ENCODE measurements around the gene WDR12.

Gene WDR12

DNA sequence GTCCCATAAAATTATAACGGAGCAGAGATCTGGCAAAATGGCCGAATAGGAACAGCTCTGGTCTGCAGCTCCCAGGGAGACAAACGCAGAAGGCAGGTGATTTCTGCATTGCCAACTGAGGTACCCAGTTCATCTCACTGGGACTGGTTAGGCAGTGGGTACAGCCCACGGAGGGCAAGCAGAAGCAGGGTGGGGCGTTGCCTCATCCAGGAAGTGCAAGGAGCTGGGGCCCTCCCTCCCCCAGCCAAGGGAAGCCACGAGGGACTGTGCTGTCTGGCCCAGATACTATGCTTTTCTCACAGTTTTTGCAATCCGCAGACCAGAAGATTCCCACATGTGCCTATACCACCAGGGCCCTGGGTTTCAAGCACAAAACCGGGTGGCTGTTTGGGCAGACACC, 62.7 kb downstream of the WDR12 start:
- H3K27me3 ChIP-seq (ENCODE audit: insufficient read depth, poor library complexity, severe bottlenecking): no peaks in the 10 kb centered on the region
- H3K9me3 ChIP-seq (ENCODE audit: severe bottlenecking): no peaks in the 10 kb centered on the region
- TF ChIP-seq, protein P1, sequence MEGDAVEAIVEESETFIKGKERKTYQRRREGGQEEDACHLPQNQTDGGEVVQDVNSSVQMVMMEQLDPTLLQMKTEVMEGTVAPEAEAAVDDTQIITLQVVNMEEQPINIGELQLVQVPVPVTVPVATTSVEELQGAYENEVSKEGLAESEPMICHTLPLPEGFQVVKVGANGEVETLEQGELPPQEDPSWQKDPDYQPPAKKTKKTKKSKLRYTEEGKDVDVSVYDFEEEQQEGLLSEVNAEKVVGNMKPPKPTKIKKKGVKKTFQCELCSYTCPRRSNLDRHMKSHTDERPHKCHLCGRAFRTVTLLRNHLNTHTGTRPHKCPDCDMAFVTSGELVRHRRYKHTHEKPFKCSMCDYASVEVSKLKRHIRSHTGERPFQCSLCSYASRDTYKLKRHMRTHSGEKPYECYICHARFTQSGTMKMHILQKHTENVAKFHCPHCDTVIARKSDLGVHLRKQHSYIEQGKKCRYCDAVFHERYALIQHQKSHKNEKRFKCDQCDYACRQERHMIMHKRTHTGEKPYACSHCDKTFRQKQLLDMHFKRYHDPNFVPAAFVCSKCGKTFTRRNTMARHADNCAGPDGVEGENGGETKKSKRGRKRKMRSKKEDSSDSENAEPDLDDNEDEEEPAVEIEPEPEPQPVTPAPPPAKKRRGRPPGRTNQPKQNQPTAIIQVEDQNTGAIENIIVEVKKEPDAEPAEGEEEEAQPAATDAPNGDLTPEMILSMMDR (IDR thresholded peaks at IDR 0.05; ENCODE audit: poor library complexity, severe bottlenecking): no peak
- no peak overlapping the region for H3K4me3 ChIP-seq (ENCODE audit: severe bottlenecking)
- H3K36me3 ChIP-seq (ENCODE audit: low read depth): no peaks in the 10 kb centered on the region
- ATAC-seq (ENCODE audit: low read depth) (no peak), DNase-seq (ENCODE audit: low spot score) (no peak)
- H3K4me1 ChIP-seq (ENCODE audit: insufficient read depth, poor library complexity, severe bottlenecking): no peaks in the 10 kb centered on the region
- H3K27ac ChIP-seq (ENCODE audit: poor library complexity, severe bottlenecking): no peak overlapping the region

DNA sequence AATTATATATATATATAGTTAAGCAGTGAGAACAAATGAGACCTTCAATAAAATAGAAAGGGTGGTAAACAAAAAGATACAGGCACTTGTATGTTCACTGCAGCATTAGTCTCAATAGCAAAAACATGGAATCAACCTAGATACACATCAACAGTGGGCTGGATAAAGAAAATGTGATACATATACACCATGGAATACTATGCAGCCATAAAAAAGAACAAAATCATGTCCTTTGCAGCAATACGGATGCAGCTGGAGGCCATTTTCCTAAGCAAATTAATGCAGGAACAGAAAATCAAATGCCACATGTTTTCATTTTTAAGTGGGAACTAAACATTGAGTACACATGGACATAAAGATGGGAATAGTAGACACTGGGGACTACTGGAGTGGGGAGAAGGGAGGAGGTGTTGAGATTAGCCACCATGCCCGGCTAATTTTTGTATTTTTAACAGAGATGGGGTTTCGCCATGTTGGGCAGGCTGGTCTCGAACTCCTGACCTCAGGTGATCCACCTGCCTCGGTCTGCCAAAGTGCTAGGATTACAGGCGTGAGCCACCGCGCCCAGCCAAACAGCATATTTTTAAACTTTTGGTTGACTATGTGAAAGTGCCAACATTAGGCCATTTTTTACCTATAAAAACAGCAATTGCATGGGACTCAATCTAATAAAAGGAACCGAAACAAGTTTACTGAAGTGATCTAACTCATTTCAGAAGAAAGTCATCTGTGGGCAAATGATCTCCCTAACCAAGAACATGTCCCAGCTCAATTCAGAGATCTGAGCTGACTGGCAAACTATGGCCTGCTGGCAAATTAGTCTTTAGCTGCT, 63.6 kb downstream of the WDR12 start:
- H3K4me1 ChIP-seq (ENCODE audit: insufficient read depth, poor library complexity, severe bottlenecking): no peaks in the 10 kb centered on the region
- H3K9me3 ChIP-seq (ENCODE audit: severe bottlenecking): no peaks in the 10 kb centered on the region
- H3K27ac ChIP-seq (ENCODE audit: poor library complexity, severe bottlenecking): no peak overlapping the region
- H3K27me3 ChIP-seq (ENCODE audit: insufficient read depth, poor library complexity, severe bottlenecking): no peaks in the 10 kb centered on the region
- H3K4me3 ChIP-seq (ENCODE audit: severe bottlenecking): no peak overlapping the region
- DNase-seq (ENCODE audit: low spot score) (no peak), ATAC-seq (ENCODE audit: low read depth) (no peak)
- TF ChIP-seq, protein P1 (IDR thresholded peaks at IDR 0.05; ENCODE audit: poor library complexity, severe bottlenecking): no peak
- no peaks in the 10 kb centered on the region for H3K36me3 ChIP-seq (ENCODE audit: low read depth)

DNA sequence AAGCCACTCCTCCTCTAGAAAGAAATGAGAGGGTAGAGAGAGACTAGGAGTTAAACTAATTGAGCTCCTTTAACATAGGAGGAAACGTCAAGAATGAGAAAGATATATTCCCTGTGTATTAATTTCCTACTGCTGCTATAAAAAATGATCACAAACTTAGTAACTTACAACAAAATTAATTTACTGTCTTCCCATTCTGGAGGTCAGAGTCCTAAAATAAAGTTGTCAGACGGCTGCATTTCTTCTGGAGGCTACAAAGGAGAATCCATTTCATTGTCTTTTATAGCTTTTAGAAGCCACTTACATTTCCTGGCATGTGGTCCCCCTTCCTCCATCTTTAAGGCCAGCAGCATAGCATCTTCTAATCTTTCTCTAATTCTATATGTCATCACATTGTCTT, 66.8 kb downstream of the WDR12 start:
- no peaks in the 10 kb centered on the region for H3K36me3 ChIP-seq (ENCODE audit: low read depth)
- H3K4me1 ChIP-seq (ENCODE audit: insufficient read depth, poor library complexity, severe bottlenecking): no peaks in the 10 kb centered on the region
- H3K27ac ChIP-seq (ENCODE audit: poor library complexity, severe bottlenecking): no peak overlapping the region
- no peaks in the 10 kb centered on the region for H3K9me3 ChIP-seq (ENCODE audit: severe bottlenecking)
- no peaks in the 10 kb centered on the region for H3K27me3 ChIP-seq (ENCODE audit: insufficient read depth, poor library complexity, severe bottlenecking)
- ATAC-seq (ENCODE audit: low read depth) (no peak), DNase-seq (ENCODE audit: low spot score) (no peak)
- H3K4me3 ChIP-seq (ENCODE audit: severe bottlenecking): no peak overlapping the region
- TF ChIP-seq, protein P1 (IDR thresholded peaks at IDR 0.05; ENCODE audit: poor library complexity, severe bottlenecking): no peak

DNA sequence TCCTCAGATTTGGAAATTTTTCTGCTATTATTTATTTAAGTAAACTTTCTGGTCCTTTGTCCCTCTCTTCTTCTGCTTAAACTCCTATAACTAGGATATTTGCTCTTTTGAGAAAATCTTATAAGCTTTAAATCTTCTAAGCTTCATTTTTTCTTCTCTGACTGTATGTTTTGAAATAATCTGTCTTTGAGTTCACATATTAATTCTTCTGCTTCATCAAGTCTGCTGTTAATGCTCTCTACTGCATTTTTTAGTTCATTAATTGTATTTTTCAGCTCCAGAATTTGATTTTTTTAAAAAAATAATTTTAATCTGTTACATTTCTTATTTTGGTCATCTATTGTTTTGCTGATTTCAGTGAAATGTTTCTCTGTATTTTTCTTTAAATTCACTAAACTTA, 68.8 kb downstream of the WDR12 start:
- H3K4me3 ChIP-seq (ENCODE audit: severe bottlenecking): no peak overlapping the region
- no peaks in the 10 kb centered on the region for H3K36me3 ChIP-seq (ENCODE audit: low read depth)
- no peaks in the 10 kb centered on the region for H3K27me3 ChIP-seq (ENCODE audit: insufficient read depth, poor library complexity, severe bottlenecking)
- DNase-seq (ENCODE audit: low spot score) (no peak), ATAC-seq (ENCODE audit: low read depth) (no peak)
- no peak overlapping the region for H3K27ac ChIP-seq (ENCODE audit: poor library complexity, severe bottlenecking)
- H3K9me3 ChIP-seq (ENCODE audit: severe bottlenecking): no peaks in the 10 kb centered on the region
- no peaks in the 10 kb centered on the region for H3K4me1 ChIP-seq (ENCODE audit: insufficient read depth, poor library complexity, severe bottlenecking)
- TF ChIP-seq, protein P1 (IDR thresholded peaks at IDR 0.05; ENCODE audit: poor library complexity, severe bottlenecking): no peak

All from RWPE2 (cell line).